Activated CD4-positive, alpha-beta T cell treated with anti-CD3 and anti-CD28 coated beads, Interleukin-2, amount 50 U/mL, for 24 hours (primary cell): Measurements from ENCODE around the gene CNTD1.
"Not testable (repeated sequence)": the region's sequence is repeated elsewhere in the genome, so short reads cannot be mapped to it uniquely, and the experiment has no call there.

Experiments used
- DNase-seq, 2 donors: peaks; one replicate each; pipeline ENCODE4 v3.0.0-alpha.2; 2020; ENCODE audit warnings: low read depth in 1 of 2, low spot score in 1 of 2

CNTD1 gene

GRCh38 chr17:42844761-42845555, 46.3 kb downstream of the CNTD1 start:
- DNase-seq: no peak

DNA sequence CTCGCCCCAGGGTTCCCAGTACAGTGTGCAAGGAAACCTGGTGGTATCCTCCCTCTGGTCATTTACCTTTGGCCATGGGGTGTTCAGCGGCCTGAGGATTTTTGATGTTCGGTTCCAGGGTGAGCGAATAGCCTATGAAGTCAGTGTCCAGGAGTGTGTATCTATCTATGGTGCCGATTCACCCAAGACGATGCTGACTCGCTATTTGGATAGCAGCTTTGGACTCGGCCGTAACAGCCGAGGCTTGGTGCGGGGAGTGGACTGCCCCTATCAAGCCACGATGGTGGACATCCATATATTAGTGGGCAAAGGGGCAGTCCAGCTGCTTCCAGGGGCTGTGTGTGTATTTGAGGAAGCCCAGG, 46.9 kb downstream of the CNTD1 start:
- no peak for DNase-seq

- no peak for DNase-seq
Observed at GRCh38 chr17:42845918-42846593, 47.4 kb downstream of the CNTD1 start.

DNA sequence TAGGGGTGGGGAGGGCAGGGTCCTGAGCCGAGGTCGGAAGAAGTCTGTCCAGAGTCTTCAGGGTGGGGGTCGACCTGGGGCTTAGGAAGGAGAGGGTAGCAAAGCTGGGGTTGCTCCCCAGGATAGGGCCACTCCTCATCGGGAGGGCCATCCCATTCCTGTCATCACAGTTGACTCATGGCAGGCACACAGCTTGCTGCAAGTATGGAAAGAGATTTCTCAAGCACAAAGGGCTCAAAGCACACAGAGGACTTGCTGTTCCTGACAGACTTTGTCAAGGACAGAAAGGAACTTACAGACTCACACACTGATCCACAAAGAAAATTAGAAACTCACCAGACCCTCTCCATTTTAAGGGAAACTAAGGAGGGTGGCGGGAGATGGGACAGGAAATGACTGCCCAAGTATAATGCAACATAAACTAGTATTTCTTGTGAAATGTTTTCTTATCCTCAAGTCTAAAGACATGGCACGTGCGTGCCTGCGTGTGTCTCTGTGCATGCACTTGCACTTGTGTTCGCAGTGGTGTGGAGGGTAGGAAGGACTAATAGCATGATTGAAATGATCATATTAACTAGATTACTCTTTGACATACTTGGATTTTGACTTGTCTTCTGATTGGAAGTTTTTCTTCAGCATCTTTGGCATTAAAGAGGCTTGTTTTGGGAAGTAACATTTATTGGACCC, 48.1 kb downstream of the CNTD1 start:
- DNase-seq: no peak

- no peak for DNase-seq
Observed at GRCh38 chr17:42848093-42848492, 49.4 kb downstream of the CNTD1 start.

GRCh38 chr17:42849031-42849430, 50.4 kb downstream of the CNTD1 start:
- DNase-seq: no peak

GRCh38 chr17:42849451-42850181, 51.0 kb downstream of the CNTD1 start:
- no peak for DNase-seq

- no peak for DNase-seq
Observed at GRCh38 chr17:42850954-42851353, 52.3 kb downstream of the CNTD1 start, which contains the start of gene AOC3. Gene AOC3 (plus strand): TSS chr17:42851199. CDS start chr17:42851344, 145 bp downstream.

GRCh38 chr17:42851371-42852240, 52.9 kb downstream of the CNTD1 start:
- not testable (repeated sequence) for DNase-seq

- DNase-seq: no peak
Observed at GRCh38 chr17:42852351-42852750, 53.7 kb downstream of the CNTD1 start.

DNA sequence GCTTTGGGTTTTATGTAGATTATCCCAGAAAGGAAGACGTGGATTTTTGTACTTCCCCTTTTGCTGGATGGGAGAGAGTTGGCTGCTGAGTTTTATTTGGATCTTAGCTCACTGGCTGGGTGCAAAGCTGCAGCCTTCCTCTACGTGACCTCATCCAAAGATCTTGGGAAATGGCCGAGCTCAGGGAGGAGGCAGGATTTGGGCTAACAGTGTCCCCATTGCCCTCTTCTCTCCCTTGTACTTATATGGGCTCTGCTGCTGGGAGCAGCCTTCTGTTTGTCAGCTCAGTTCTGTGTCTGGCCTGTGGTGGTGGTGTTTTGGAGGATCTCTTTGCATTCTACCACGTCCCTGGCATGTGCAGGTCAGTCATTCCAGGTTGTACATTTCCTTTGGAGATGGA, 54.3 kb downstream of the CNTD1 start:
- no peak for DNase-seq

- DNase-seq: no peak
Observed at GRCh38 chr17:42853597-42853967, 54.9 kb downstream of the CNTD1 start.

DNA sequence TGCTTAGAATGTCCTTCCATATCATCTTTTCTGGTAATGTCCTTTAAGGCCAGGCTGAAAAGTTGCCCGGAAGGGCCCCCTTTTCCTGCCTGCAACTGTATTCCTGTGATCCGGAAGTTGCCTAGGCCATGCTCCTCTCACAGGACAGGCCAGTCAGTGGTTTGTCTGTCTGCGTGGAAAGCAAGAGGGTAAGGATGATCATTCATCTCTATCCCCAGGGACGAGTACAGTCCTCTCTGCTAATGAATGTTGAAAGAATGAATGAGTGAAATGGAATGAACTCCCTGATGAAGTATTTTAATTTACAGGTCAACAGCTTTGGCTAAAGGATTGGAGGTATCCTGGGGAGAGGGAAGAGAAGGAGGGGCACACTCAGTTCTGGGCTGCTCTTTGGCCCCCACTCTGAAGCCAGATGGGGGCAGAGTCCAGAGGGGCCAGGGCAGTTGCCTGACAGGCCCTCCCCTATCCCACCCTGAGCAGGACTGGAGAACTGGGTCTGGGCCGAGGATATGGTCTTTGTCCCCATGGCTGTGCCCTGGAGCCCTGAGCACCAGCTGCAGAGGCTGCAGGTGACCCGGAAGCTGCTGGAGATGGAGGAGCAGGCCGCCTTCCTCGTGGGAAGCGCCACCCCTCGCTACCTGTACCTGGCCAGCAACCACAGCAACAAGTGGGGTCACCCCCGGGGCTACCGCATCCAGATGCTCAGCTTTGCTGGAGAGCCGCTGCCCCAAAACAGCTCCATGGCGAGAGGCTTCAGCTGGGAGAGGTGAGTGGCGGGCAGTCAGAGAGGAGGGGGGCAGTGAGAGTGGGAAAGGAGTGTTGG, 55.5 kb downstream of the CNTD1 start:
- DNase-seq: no peak

GRCh38 chr17:42855048-42855596, 56.5 kb downstream of the CNTD1 start:
- DNase-seq: no peak

GRCh38 chr17:42856093-42856492, 57.4 kb downstream of the CNTD1 start:
- not testable (repeated sequence) for DNase-seq

DNA sequence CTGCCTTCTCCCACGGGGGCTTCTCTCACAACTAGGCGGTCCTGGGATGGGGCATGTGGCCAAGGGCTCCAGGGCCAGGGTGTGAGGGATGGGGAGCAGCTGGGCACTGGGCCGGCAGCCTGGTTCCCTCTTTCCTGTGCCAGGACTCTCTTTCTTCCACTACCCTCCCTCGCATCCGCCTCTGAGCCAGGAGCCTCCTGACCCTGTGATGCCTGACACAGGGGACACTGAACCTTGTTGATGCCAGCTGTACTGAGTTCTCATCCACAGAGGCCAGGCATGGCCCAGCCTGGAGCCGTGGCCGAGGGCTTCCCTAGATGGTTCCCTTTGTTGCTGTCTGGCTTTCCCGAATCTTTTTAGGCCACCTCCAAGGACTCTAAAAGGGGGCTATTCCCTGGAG, 57.9 kb downstream of the CNTD1 start:
- DNase-seq: not testable (repeated sequence)

DNA sequence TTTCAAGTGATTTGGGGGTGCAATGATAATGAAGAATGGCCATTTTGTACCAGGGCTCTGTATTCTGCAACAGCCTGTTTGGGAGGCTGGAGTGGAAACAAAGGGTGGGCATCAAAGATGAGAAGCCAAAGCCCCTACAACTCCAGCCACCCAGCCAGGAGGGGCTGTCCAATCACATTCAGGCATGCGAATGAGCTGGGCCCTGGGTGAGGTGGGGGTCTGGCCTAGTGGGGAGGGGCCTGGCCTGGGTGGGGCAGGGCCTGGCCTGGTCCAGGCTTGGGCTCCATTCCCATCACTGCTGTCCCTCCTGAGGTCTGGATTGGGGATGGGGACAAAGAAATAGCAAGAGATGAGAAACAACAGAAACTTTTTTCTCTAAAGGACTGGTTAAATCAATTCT, 58.7 kb downstream of the CNTD1 start:
- DNase-seq: no peak
